Measurements from ENCODE around the gene NRXN2. TPM values are rescaled to one million over a fixed set of nuclear protein-coding genes. Genes with fewer than 3 reads are reported as not detected.

NRXN2 gene
- total and polyA plus RNA-seq, 3 experiments from 2014 or later: 0.55 to 0.75 TPM; not detected in 1

DNA sequence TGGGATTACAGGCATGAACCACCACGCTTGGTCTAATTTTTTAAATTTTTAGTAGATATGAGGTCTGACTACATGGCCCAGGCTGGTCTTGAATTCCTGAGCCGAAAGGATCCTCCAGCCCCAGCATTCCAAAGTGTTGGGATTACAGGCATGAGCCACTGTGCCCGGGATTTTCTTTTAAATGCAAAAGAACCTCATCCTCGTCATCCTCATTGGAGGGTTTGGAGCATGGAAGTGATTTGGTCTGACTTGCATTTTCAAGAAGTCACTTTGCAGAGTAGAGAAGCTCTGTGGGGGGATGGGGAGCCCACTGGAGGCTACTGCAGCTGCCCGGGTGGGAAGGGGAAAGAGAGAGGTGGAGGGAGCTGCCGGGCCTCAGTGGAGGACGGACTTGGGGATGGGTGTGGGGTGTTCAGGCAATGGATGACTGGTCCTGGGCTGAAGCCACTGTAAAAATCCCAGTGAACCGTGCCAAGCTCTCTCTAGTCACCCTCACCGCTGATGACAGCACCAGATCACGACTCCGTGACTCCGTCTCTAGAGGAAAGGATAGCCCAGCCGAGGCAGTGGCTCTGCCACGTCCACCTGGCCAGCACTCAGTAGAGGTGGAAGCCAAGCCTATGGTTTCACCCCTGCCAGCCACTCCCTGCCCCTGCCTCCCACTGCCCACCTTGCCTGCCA is 164.8 kb downstream of the NRXN2 start:
- H3K27me3 Mint-ChIP-seq: peaks cover 10 to 20% of the 10 kb centered on the region in 2 donors
- H3K36me3 Mint-ChIP-seq: no peaks in the 10 kb centered on the region
- H3K27ac ChIP-seq (ENCODE audit: low read depth, low read length): no peak overlapping the region
- H3K4me1 Mint-ChIP-seq: no peaks in the 10 kb centered on the region
- ChIA-PET POLR2A (no interaction called here), CTCF (interaction anchor here (1.1 kb wide), 1 partner anchor 94 kb away, joined by 4 read pairs; no protein-coding TSS in a partner anchor)
- H3K4me3 ChIP-seq (ENCODE audit: low read length): no peak overlapping the region
- H3K9me3 Mint-ChIP-seq: no peaks in the 10 kb centered on the region
- H3K9me3 ChIP-seq (ENCODE audit: low read length): no peaks in the 10 kb centered on the region
- no peak for DNase-seq
- H3K4me1 ChIP-seq (ENCODE audit: insufficient read depth, low read length): no peaks in the 10 kb centered on the region
- no peak overlapping the region for H3K4me3 Mint-ChIP-seq
- no peaks in the 10 kb centered on the region for H3K27me3 ChIP-seq (ENCODE audit: insufficient read depth, low read length, poor library complexity, severe bottlenecking)
- no peaks in the 10 kb centered on the region for H3K36me3 ChIP-seq (ENCODE audit: insufficient read depth, low read length)
- H3K27ac Mint-ChIP-seq: no peak overlapping the region

DNA sequence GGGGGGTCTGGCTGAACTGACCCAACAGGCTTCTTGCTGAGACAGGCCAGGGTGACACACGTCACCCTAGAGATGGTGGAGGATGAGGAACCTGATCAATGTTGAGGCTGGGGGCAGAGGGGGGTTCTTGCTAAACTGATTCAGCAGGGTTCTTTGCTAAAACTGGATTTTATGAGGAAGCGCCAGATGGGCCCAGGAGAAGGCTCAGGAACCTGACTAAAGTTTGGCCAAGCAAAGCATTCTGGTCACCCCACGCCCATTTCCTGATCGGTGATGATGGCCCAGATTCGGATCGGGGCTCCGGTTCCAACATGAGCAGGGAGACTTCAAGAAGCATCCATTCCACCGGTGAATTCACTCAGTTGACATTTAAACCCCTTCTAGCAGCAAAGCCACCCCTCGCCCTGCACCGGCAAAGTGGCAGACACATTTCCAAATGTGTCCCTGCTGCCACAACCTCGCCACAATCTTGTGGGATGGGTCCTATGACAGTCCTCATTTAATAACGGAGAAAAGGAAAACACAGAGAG is 166.2 kb downstream of the NRXN2 start:
- Histone ChIP-seq H3K4me3 (ENCODE audit: low read length) (no peak overlapping the region), H3K27ac (ENCODE audit: low read depth, low read length) (no peak overlapping the region), H3K9me3 (ENCODE audit: low read length) (no peaks in the 10 kb centered on the region), H3K27me3 (ENCODE audit: insufficient read depth, low read length, poor library complexity, severe bottlenecking) (no peaks in the 10 kb centered on the region), H3K36me3 (ENCODE audit: insufficient read depth, low read length) (no peaks in the 10 kb centered on the region), H3K4me1 (ENCODE audit: insufficient read depth, low read length) (no peaks in the 10 kb centered on the region)
- Mint-ChIP-seq H3K27me3 (peaks cover 10 to 20% of the 10 kb centered on the region in 2 donors), H3K27ac (no peak overlapping the region), H3K36me3 (no peaks in the 10 kb centered on the region), H3K4me1 (no peaks in the 10 kb centered on the region), H3K9me3 (no peaks in the 10 kb centered on the region), H3K4me3 (no peak overlapping the region)
- POLR2A ChIA-PET: no interaction called here
- no peak for DNase-seq
- CTCF ChIA-PET: interaction anchor here (1.1 kb wide), 1 partner anchor 95 kb away, joined by 4 read pairs; no protein-coding TSS in a partner anchor

Other genes with a start within 250 kb of the NRXN2 start
- gene SLC22A11, start 167.3 kb downstream of the NRXN2 start, total RNA-seq: not detected
- gene SLC22A11, start 167.3 kb downstream of the NRXN2 start, polyA plus RNA-seq: not detected
- gene SLC22A12, start 132.0 kb downstream of the NRXN2 start, total RNA-seq: not detected
- not detected for gene SLC22A12, start 132.0 kb downstream of the NRXN2 start, polyA plus RNA-seq
- 10 to 100 TPM; 30.2 to 33.5 TPM for gene RASGRP2, start 20.9 kb upstream of the NRXN2 start, total RNA-seq
- 145 TPM for gene RASGRP2, start 20.9 kb upstream of the NRXN2 start, polyA plus RNA-seq
- 1 to 10 TPM; 2.2 TPM for gene PYGM, start 36.8 kb upstream of the NRXN2 start, total RNA-seq
- gene PYGM, start 36.8 kb upstream of the NRXN2 start, polyA plus RNA-seq: 0.15 TPM
- gene SF1, start 55.3 kb upstream of the NRXN2 start, total RNA-seq: 100 to 1,000 TPM; 403 to 423 TPM
- gene SF1, start 55.3 kb upstream of the NRXN2 start, polyA plus RNA-seq: 176 TPM
- 10 to 100 TPM; 54.8 to 55.3 TPM for gene MAP4K2, start 80.0 kb upstream of the NRXN2 start, total RNA-seq
- 39.0 TPM for gene MAP4K2, start 80.0 kb upstream of the NRXN2 start, polyA plus RNA-seq
- 10 to 100 TPM; 45.8 to 47.7 TPM for gene MEN1, start 87.4 kb upstream of the NRXN2 start, total RNA-seq
- gene MEN1, start 87.4 kb upstream of the NRXN2 start, polyA plus RNA-seq: 45.0 TPM
- 1 to 10 TPM in 1 of 2 experiments, under 1 TPM in 1; 0.66 to 2.3 TPM for gene CDC42BPG, start 121.5 kb upstream of the NRXN2 start, total RNA-seq
- 0.52 TPM for gene CDC42BPG, start 121.5 kb upstream of the NRXN2 start, polyA plus RNA-seq
- 100 to 1,000 TPM; 102 to 110 TPM for gene EHD1, start 155.4 kb upstream of the NRXN2 start, total RNA-seq
- 258 TPM for gene EHD1, start 155.4 kb upstream of the NRXN2 start, polyA plus RNA-seq
- gene ATG2A, start 194.0 kb upstream of the NRXN2 start, total RNA-seq: 10 to 100 TPM; 25.7 to 27.0 TPM
- 7.6 TPM for gene ATG2A, start 194.0 kb upstream of the NRXN2 start, polyA plus RNA-seq
- gene PPP2R5B, start 201.5 kb upstream of the NRXN2 start, total RNA-seq: 10 to 100 TPM; 11.2 to 11.7 TPM
- gene PPP2R5B, start 201.5 kb upstream of the NRXN2 start, polyA plus RNA-seq: 7.8 TPM
- gene GPHA2, start 212.7 kb upstream of the NRXN2 start, total RNA-seq: not detected
- gene GPHA2, start 212.7 kb upstream of the NRXN2 start, polyA plus RNA-seq: not detected
- not detected for gene MAJIN, start 248.9 kb upstream of the NRXN2 start, total RNA-seq
- not detected for gene MAJIN, start 248.9 kb upstream of the NRXN2 start, polyA plus RNA-seq